GOT3 (cell line): ENCODE data around the gene CLCN2.

Source experiments
- DNase-seq: peaks from one replicate; lab custom pipeline; 2025; ENCODE audit warnings: mixed read lengths; lab: John Stamatoyannopoulos, UW

Gene CLCN2

GRCh38 chr3:184361532-184361931 is at the start of gene CLCN2, which contains the start of gene POLR2H:
Gene CLCN2 (minus strand): TSS chr3:184361605. CDS start chr3:184361479, 126 bp downstream.
Gene POLR2H (plus strand): TSS chr3:184361710. CDS start chr3:184363493, 1,783 bp downstream.
- no peak for DNase-seq

- DNase-seq, result no peak
Measured at GRCh38 chr3:184409946-184410500, 48.6 kb upstream of the CLCN2 start.

GRCh38 chr3:184409331-184409926 is 48.0 kb upstream of the CLCN2 start:
- DNase-seq, result no peak

- no peak for DNase-seq
Measured at GRCh38 chr3:184405075-184406030, 43.9 kb upstream of the CLCN2 start.

- DNase-seq, result no peak
Measured at GRCh38 chr3:184399410-184399809, 38.0 kb upstream of the CLCN2 start.

GRCh38 chr3:184395320-184395660 is 33.9 kb upstream of the CLCN2 start:
- DNase-seq, result no peak

GRCh38 chr3:184391266-184391665 is 29.9 kb upstream of the CLCN2 start:
- DNase-seq, result no peak

GRCh38 chr3:184389935-184390528 is 28.6 kb upstream of the CLCN2 start:
- DNase-seq, result no peak

- DNase-seq, result no peak
Measured at GRCh38 chr3:184389384-184389783, 28.0 kb upstream of the CLCN2 start.

- DNase-seq, result no peak
Measured at GRCh38 chr3:184388936-184389230, 27.5 kb upstream of the CLCN2 start.

GRCh38 chr3:184388164-184388935 is 26.9 kb upstream of the CLCN2 start:
- DNase-seq, result no peak

GRCh38 chr3:184387174-184387714 is 25.8 kb upstream of the CLCN2 start:
- DNase-seq, result no peak

- DNase-seq, result no peak
Measured at GRCh38 chr3:184386047-184386806, 24.8 kb upstream of the CLCN2 start.

GRCh38 chr3:184384856-184385422 is 23.5 kb upstream of the CLCN2 start:
- DNase-seq, result no peak

- DNase-seq, result no peak
Measured at GRCh38 chr3:184384342-184384741, 22.9 kb upstream of the CLCN2 start.

- DNase-seq, result no peak
Measured at GRCh38 chr3:184383033-184383740, 21.8 kb upstream of the CLCN2 start.

- no peak for DNase-seq
Measured at GRCh38 chr3:184382326-184383032, 21.1 kb upstream of the CLCN2 start.

- no peak for DNase-seq
Measured at GRCh38 chr3:184381261-184382224, 20.1 kb upstream of the CLCN2 start.
